ENCODE results near the gene COQ4.

DNA sequence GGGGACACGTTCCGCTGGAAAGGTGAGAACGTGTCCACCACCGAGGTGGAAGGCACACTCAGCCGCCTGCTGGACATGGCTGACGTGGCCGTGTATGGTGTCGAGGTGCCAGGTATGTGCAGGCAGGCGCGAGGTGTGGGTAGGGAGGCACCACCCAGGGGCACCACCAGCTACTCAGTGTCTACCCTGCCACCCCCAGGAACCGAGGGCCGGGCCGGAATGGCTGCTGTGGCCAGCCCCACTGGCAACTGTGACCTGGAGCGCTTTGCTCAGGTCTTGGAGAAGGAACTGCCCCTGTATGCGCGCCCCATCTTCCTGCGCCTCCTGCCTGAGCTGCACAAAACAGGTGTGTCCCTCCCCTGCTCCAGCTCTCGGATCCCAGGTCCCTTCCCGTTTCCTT lies 32.8 kb downstream of the COQ4 start:
- TF ChIP-seq, protein P1, sequence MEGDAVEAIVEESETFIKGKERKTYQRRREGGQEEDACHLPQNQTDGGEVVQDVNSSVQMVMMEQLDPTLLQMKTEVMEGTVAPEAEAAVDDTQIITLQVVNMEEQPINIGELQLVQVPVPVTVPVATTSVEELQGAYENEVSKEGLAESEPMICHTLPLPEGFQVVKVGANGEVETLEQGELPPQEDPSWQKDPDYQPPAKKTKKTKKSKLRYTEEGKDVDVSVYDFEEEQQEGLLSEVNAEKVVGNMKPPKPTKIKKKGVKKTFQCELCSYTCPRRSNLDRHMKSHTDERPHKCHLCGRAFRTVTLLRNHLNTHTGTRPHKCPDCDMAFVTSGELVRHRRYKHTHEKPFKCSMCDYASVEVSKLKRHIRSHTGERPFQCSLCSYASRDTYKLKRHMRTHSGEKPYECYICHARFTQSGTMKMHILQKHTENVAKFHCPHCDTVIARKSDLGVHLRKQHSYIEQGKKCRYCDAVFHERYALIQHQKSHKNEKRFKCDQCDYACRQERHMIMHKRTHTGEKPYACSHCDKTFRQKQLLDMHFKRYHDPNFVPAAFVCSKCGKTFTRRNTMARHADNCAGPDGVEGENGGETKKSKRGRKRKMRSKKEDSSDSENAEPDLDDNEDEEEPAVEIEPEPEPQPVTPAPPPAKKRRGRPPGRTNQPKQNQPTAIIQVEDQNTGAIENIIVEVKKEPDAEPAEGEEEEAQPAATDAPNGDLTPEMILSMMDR (IDR thresholded peaks at IDR 0.05) = no peak
- no peak for TF ChIP-seq POLR2A (IDR thresholded peaks at IDR 0.05)
- TF ChIP-seq POLR2AphosphoS5 (IDR thresholded peaks at IDR 0.05; ENCODE audit: insufficient read depth in 1 of 2, low read depth in 1 of 2) = no peak
